Nephron (organoid): ENCODE results near the gene GIMAP8.

Source experiments
- H3K27ac Mint-ChIP-seq, 3 experiments: 2 replicates each; pipeline ENCODE4 v1.8.0; 2020; ENCODE audit warnings: mixed read lengths in 3 of 3, mild to moderate bottlenecking in 2 of 3, moderate library complexity in 1 of 3
- H3K27me3 Mint-ChIP-seq: 2 replicates; pipeline ENCODE4 v1.8.0; 2021; ENCODE audit warnings: low read depth, mild to moderate bottlenecking, moderate library complexity, mixed read lengths
- H3K36me3 Mint-ChIP-seq: 2 replicates; pipeline ENCODE4 v1.8.0; 2020; ENCODE audit warnings: low read depth, mixed read lengths
- H3K4me1 Mint-ChIP-seq: 2 replicates; pipeline ENCODE4 v1.8.0; 2020; ENCODE audit warnings: mixed read lengths
- H3K4me3 Mint-ChIP-seq, 3 experiments: 2 replicates each; pipeline ENCODE4 v1.8.0; 2020; ENCODE audit warnings: mild to moderate bottlenecking in 3 of 3, mixed read lengths in 3 of 3, moderate library complexity in 2 of 3
- H3K9me3 Mint-ChIP-seq: 2 replicates; pipeline ENCODE4 v1.8.0; 2020; ENCODE audit warnings: mixed read lengths
- TF ChIP-seq, protein P1 (sequence below), 3 experiments: fragments of 200-600 bp; sonication (generic); IDR thresholded peaks; one replicate each; pipeline ENCODE4 v1.5.0; 2021; ENCODE audit warnings: antibody characterized with exemption in 3 of 3; ENCODE audit not compliant: unreplicated experiment in 3 of 3

Gene GIMAP8

DNA sequence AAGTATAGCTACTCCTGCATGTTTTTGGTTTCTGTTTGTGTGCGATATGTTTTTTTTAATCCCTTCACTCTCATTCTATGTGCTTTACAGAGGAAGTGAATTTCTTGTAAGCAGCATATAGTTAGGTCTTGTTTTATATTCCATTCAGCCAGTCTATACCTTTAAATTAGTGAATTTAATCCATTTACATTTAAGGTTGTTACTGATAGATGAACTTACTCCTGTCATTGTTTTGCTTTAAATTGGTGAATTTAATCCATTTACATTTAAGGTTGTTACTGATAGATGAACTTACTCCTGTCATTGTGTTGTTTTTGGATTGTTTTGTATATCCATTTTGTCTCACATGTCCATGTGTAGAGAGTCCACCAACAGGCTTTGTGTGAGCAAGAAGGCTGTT, 11.1 kb downstream of the GIMAP8 start:
- Mint-ChIP-seq H3K27me3 (peaks cover 7% of the 10 kb centered on the region), H3K4me3 (no peak overlapping the region), H3K9me3 (peaks cover 26% of the 10 kb centered on the region), H3K4me1 (no peaks in the 10 kb centered on the region), H3K36me3 (no peaks in the 10 kb centered on the region), H3K27ac (no peak overlapping the region)
- TF ChIP-seq, protein P1, sequence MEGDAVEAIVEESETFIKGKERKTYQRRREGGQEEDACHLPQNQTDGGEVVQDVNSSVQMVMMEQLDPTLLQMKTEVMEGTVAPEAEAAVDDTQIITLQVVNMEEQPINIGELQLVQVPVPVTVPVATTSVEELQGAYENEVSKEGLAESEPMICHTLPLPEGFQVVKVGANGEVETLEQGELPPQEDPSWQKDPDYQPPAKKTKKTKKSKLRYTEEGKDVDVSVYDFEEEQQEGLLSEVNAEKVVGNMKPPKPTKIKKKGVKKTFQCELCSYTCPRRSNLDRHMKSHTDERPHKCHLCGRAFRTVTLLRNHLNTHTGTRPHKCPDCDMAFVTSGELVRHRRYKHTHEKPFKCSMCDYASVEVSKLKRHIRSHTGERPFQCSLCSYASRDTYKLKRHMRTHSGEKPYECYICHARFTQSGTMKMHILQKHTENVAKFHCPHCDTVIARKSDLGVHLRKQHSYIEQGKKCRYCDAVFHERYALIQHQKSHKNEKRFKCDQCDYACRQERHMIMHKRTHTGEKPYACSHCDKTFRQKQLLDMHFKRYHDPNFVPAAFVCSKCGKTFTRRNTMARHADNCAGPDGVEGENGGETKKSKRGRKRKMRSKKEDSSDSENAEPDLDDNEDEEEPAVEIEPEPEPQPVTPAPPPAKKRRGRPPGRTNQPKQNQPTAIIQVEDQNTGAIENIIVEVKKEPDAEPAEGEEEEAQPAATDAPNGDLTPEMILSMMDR (IDR thresholded peaks at IDR 0.05; ENCODE audit: unreplicated experiment in 3 of 3) = no peak

DNA sequence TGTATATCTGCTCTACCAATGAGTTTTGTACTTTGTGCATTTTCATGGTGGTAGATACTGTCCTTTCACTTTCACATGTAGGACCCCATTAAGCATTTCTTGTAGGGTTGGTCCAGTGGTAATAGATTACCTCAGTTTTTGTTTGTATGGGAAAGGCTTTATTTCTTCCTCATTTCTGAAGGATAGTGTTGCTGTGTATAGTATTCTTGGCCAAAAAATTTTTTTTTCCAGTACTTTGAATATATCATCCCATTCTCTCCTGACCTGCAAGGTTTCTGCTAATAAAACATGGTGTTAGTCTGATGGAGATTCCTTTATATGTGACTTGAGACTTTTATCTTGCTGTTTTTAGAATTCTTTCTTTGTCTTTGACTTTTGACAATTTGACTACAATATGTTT, 12.0 kb downstream of the GIMAP8 start:
- Mint-ChIP-seq H3K4me3 (no peak overlapping the region), H3K9me3 (peaks cover 26% of the 10 kb centered on the region), H3K4me1 (no peaks in the 10 kb centered on the region), H3K27me3 (peaks cover 7% of the 10 kb centered on the region), H3K27ac (no peak overlapping the region), H3K36me3 (no peaks in the 10 kb centered on the region)
- TF ChIP-seq, protein P1 (IDR thresholded peaks at IDR 0.05; ENCODE audit: unreplicated experiment in 3 of 3) = no peak

DNA sequence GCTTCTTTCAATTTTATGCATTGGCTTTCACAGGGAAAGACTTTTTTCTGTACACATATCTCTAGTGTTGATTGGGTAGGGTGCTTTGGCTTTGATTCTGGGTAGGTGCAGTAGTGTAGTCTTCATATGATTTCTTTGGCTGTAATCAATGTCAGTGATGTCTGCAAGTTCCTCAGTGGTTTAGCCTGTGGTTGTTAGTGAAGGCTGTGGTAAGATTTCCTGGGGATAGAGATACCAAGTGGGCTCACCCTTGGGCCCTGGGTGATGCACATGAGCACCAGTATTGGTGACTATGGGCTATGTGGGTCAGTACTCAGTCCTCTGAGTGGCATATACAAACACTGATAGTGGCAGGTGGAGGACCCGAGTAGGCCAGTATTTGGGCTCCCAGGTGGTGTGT, 13.0 kb downstream of the GIMAP8 start:
- Mint-ChIP-seq H3K27ac (no peak overlapping the region), H3K4me1 (no peaks in the 10 kb centered on the region), H3K36me3 (no peaks in the 10 kb centered on the region), H3K4me3 (no peak overlapping the region), H3K27me3 (peaks cover 7% of the 10 kb centered on the region), H3K9me3 (peaks cover 26% of the 10 kb centered on the region)
- TF ChIP-seq, protein P1 (IDR thresholded peaks at IDR 0.05; ENCODE audit: unreplicated experiment in 3 of 3) = no peak

DNA sequence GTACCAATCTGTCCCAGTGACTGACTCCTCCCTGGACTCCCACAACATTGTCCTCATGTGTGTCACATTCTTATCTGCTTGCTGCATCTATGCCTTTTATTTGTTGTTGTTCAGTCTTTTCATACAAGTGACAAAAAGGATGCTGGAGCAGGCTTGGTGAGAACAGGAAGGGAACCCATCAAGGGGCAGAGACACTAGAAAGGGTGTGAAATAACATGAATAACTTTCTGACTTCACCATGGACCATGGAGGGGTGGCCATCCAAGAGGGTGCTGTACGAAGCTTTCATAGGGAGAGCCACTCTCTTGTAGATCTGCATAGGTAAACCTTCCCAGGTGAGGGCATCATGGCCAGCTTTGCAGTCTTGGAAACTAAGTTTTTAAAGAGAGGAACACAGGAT, 14.5 kb downstream of the GIMAP8 start:
- peaks cover 23% of the 10 kb centered on the region for H3K9me3 Mint-ChIP-seq
- no peaks in the 10 kb centered on the region for H3K4me1 Mint-ChIP-seq
- H3K4me3 Mint-ChIP-seq = no peak overlapping the region
- peaks cover 7% of the 10 kb centered on the region for H3K27me3 Mint-ChIP-seq
- no peaks in the 10 kb centered on the region for H3K36me3 Mint-ChIP-seq
- TF ChIP-seq, protein P1 (IDR thresholded peaks at IDR 0.05; ENCODE audit: unreplicated experiment in 3 of 3) = no peak
- H3K27ac Mint-ChIP-seq = no peak overlapping the region

DNA sequence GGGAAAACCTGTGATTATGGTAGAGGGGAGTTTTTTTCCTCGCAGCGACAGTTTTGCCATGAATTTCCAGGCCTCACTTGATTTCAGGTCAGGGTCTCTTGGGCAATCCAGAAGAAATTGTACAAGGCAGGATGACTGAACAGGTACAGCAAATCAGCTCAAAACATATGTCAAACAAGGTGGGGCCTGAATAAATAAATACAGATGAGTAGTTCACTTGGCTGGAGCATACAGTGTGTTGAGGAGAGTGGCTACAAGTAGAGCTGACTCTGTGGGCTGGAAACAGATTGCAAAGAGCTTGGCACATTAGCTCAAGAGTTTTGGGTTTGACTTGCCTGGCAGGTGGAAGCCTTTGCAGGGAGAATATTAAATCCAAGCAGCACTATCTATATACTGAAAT, 15.0 kb downstream of the GIMAP8 start:
- Mint-ChIP-seq H3K4me1 (no peaks in the 10 kb centered on the region), H3K4me3 (no peak overlapping the region), H3K27me3 (peaks cover 7% of the 10 kb centered on the region), H3K36me3 (no peaks in the 10 kb centered on the region), H3K27ac (no peak overlapping the region), H3K9me3 (peaks cover 21% of the 10 kb centered on the region)
- TF ChIP-seq, protein P1 (IDR thresholded peaks at IDR 0.05; ENCODE audit: unreplicated experiment in 3 of 3) = no peak

DNA sequence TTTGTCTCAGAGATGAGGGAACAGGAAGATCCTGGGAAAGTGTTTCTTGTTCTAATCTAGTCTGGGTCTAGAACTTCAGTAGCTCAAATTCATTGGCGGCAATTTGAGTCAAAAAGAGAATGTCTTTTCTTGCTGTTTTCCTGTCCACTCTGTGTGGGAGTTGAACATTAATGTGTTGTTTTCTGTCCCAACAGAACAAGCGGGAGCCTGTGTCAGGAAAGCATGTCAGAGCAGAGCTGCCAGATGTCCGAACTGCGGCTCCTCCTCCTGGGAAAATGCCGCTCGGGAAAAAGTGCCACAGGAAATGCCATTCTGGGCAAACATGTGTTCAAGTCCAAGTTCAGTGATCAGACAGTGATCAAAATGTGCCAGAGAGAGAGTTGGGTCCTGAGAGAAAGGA, 16.0 kb downstream of the GIMAP8 start:
- TF ChIP-seq, protein P1 (IDR thresholded peaks at IDR 0.05; ENCODE audit: unreplicated experiment in 3 of 3) = no peak
- Mint-ChIP-seq H3K4me1 (no peaks in the 10 kb centered on the region), H3K36me3 (no peaks in the 10 kb centered on the region), H3K27me3 (peaks cover 7% of the 10 kb centered on the region), H3K27ac (no peak overlapping the region), H3K9me3 (peaks cover 17% of the 10 kb centered on the region), H3K4me3 (no peak overlapping the region)
